BJ (cell line): ENCODE results near the gene ATOH8. TPM values are rescaled to one million over a fixed set of nuclear protein-coding genes. Genes with fewer than 3 reads are reported as not detected.

Source experiments
- CTCF ChIA-PET: fragments of 350-600 bp; formaldehyde crosslinking; extraction: SDS; loops from one replicate; lab custom pipeline; 2021; ENCODE audit warnings: antibody characterized with exemption, inconsistent platforms; lab: Yijun Ruan, JAX
- POLR2A ChIA-PET: fragments of 300-600 bp; sonication (Branson Sonifier 250); formaldehyde crosslinking; extraction: SDS; loops from one replicate; lab custom pipeline; 2021; ENCODE audit warnings: antibody characterized with exemption; lab: Charles Lee
- DNase-seq: peaks from one replicate; pipeline ENCODE4 v3.0.0-alpha.2; 2011; ENCODE audit warnings: low read depth
- H3K27me3 ChIP-seq: 2 replicates; pipeline ENCODE4 v1.6.0; 2011; ENCODE audit warnings: low read length; ENCODE audit not compliant: control insufficient read depth, insufficient read depth
- H3K36me3 ChIP-seq: 2 replicates; pipeline ENCODE4 v1.5.1; 2011; ENCODE audit warnings: low read length; ENCODE audit not compliant: control insufficient read depth, insufficient read depth
- H3K4me3 ChIP-seq: 2 replicates; pipeline ENCODE4 v1.5.1; 2011; ENCODE audit warnings: low read depth, mild to moderate bottlenecking, control low read depth, low read length
- CTCF ChIP-seq: IDR thresholded peaks from 2 replicates; pipeline ENCODE4 v1.5.1; 2011; ENCODE audit warnings: low read depth, mild to moderate bottlenecking, control low read depth, inconsistent platforms, low read length, moderate library complexity; ENCODE audit not compliant: insufficient read depth
- polyA plus RNA-seq: library from polyadenylated mRNA; depleted of rRNA; stranded (reverse); fragments of >200 nt; gene quantifications from 2 replicates; pipeline ENCODE4 v1.2.3, GENCODE V29; 2011

ATOH8 gene
- polyA plus RNA-seq, 1 experiment: 19.5 TPM

GRCh38 chr2:85802354-85803103, 48.7 kb downstream of the ATOH8 start:
- POLR2A ChIA-PET: interaction anchor here (0.8 kb wide), 1 partner anchor 49 kb away, joined by 3 read pairs; the partner anchor contains the start of gene ATOH8
- DNase-seq: no peak

DNA sequence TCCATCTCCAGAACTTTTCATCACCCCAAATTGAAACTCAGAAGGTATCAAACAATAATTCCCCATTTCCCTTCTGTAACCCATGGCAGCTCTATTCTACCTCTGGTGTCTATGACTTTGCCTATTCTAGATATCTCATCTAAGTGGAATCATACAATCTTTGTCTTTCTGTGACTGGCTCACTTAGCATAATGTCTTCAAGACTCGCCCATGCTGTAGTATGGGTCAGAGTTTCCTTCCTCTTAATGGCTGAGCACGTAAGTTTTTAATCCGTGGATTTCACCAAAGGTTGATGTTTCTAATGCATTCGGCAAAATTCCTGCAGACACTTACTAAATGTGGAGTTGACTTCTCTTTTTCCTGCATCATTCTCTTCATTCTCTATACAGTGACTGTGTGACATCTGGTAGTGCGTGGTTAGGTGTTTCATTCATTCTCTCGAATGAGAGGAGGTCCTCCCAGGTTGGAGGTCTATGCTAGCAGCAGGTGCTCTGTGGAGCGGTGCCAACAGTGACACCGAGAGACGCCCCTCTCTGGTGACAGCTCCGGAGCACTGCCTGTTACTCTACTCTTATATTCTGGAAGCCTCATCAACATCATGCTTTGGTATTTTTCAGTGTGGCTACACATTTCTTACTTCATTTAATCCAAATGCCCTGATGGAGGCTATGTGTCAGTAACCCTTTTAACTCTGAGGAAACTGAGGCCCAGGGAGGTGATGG, 50.1 kb downstream of the ATOH8 start:
- Histone ChIP-seq H3K27me3 (no peaks in the 10 kb centered on the region), H3K36me3 (no peaks in the 10 kb centered on the region), H3K4me3 (no peak overlapping the region)
- no peak for DNase-seq
- TF ChIP-seq CTCF: no peak
- ChIA-PET POLR2A (interaction anchor here (0.8 kb wide), 1 partner anchor 50 kb away, joined by 3 read pairs; the partner anchor contains the start of gene ATOH8), CTCF (interaction anchor here (0.8 to 19.1 kb wide), 14 partner anchors 9 to 386 kb away, joined by 3 to 245 read pairs (median 4); partner anchors contain the start of genes ATOH8 and ST3GAL5)

More at GRCh38 chr2:85802354-85803103, 48.7 kb downstream of the ATOH8 start:
- Histone ChIP-seq H3K4me3 (no peak overlapping the region), H3K36me3 (no peaks in the 10 kb centered on the region), H3K27me3 (no peaks in the 10 kb centered on the region)
- CTCF ChIA-PET: interaction anchor here (0.9 to 19.1 kb wide), 12 partner anchors 11 to 387 kb away, joined by 3 to 245 read pairs (median 4); partner anchors contain the start of gene ATOH8
- no peak for TF ChIP-seq CTCF

DNA sequence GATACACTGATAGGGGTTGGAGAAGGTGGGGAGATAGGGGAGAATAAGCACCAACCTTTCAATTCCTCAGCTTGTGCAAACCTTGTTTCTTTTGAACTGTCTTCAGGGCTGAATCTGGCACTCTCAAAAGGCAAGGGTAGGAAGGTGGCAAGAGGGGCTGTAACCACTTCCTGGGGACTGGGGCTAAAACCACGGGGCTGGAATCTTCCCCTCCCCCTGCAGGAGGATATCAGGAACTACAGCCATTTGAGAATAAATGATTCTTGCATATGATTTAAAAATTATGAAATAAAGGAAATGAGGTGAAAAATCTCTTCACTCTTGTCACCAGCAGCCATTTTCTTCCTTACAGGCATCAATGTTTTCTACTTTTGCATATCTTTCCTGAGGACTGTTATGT, 50.8 kb downstream of the ATOH8 start:
- ChIA-PET CTCF (interaction anchor here (0.8 to 19.1 kb wide), 12 partner anchors 9 to 143 kb away, joined by 3 to 245 read pairs (median 4); partner anchors contain the start of genes ATOH8 and ST3GAL5), POLR2A (no interaction called here)
- no peak for DNase-seq
- Histone ChIP-seq H3K4me3 (no peak overlapping the region), H3K27me3 (no peaks in the 10 kb centered on the region), H3K36me3 (no peaks in the 10 kb centered on the region)
- TF ChIP-seq CTCF: peak; percentile 69

DNA sequence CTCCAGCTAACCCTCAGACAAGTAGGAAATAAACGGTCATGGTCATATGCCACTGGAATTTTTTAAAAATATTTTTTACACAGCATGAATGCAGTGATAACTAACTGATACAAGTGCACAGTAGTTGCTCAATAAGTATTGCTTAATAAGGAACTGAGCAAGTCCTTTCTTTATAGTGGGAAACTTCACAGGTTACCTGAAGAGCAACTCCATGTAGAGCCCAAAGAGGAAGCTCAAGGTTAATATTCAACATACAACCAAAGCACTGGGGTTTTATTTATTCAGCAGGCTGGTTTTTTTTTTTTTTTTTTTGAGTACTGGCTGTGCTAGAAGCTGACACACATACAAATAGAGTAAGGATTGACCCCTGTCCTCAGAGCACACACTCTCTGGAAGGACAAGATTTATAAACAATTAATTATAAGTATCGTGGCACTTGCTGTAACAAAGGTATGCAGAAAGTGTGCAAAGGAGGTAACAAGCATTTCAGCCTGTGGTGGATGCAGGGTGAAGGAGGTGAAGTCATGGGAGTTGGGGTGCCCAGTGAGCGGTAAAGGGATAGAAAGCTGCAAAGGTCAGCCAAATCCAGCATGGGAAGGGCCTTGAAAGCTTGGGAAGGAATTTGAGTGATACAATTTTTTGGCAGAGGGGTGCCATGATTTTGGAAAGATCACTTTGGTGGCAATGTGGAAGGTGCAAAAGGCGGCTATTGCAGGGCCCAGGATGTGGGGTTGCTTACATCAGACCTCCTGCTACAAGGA, 52.7 kb downstream of the ATOH8 start:
- CTCF ChIA-PET: interaction anchor here (0.6 to 19.1 kb wide), 5 partner anchors 57 to 82 kb away, joined by 3 to 245 read pairs (median 17); partner anchors contain the start of gene ATOH8
- DNase-seq: no peak
- Histone ChIP-seq H3K27me3 (no peaks in the 10 kb centered on the region), H3K4me3 (no peak overlapping the region), H3K36me3 (no peaks in the 10 kb centered on the region)
- TF ChIP-seq CTCF: no peak
- POLR2A ChIA-PET: no interaction called here
